ENCODE data around the gene LDHB.

The LDHB gene

GRCh38 chr12:21617030-21617429, 40.6 kb downstream of the LDHB start:
- TF ChIP-seq REST (IDR thresholded peaks at IDR 0.05; ENCODE audit: insufficient read depth in 1 of 2, low read depth in 2 of 2, low read length in 2 of 2) (no peak), TAF1 (IDR thresholded peaks at IDR 0.05; ENCODE audit: borderline replicate concordance, insufficient read depth, low read length) (no peak), SIN3A (IDR thresholded peaks at IDR 0.05; ENCODE audit: borderline replicate concordance, insufficient read depth, low read length) (no peak), FOXP2 (optimal IDR thresholded peaks at IDR 0.05; ENCODE audit: borderline replicate concordance, extremely low read depth, extremely low read length, insufficient read depth) (no peak), POLR2AphosphoS5 (IDR thresholded peaks at IDR 0.05; ENCODE audit: low read depth, low read length) (no peak)

- TF ChIP-seq POLR2AphosphoS5 (IDR thresholded peaks at IDR 0.05; ENCODE audit: low read depth, low read length) = no peak
These were observed 42.2 kb downstream of the LDHB start for GRCh38 chr12:21615431-21615830.

- TF ChIP-seq POLR2AphosphoS5 (IDR thresholded peaks at IDR 0.05; ENCODE audit: low read depth, low read length) (no peak), TAF1 (IDR thresholded peaks at IDR 0.05; ENCODE audit: borderline replicate concordance, insufficient read depth, low read length) (no peak), FOXP2 (optimal IDR thresholded peaks at IDR 0.05; ENCODE audit: borderline replicate concordance, extremely low read depth, extremely low read length, insufficient read depth) (no peak), REST (IDR thresholded peaks at IDR 0.05; ENCODE audit: insufficient read depth in 1 of 2, low read depth in 2 of 2, low read length in 2 of 2) (no peak)
These were observed 43.1 kb downstream of the LDHB start for GRCh38 chr12:21614506-21614905.

GRCh38 chr12:21613931-21614330, 43.7 kb downstream of the LDHB start:
- TF ChIP-seq POLR2AphosphoS5 (IDR thresholded peaks at IDR 0.05; ENCODE audit: low read depth, low read length) = no peak
- TF ChIP-seq TAF1 (IDR thresholded peaks at IDR 0.05; ENCODE audit: borderline replicate concordance, insufficient read depth, low read length) = no peak
- no peak for TF ChIP-seq REST (IDR thresholded peaks at IDR 0.05; ENCODE audit: insufficient read depth in 1 of 2, low read depth in 2 of 2, low read length in 2 of 2)
- no peak for TF ChIP-seq SIN3A (IDR thresholded peaks at IDR 0.05; ENCODE audit: borderline replicate concordance, insufficient read depth, low read length)
- no peak for TF ChIP-seq FOXP2 (optimal IDR thresholded peaks at IDR 0.05; ENCODE audit: borderline replicate concordance, extremely low read depth, extremely low read length, insufficient read depth)

- no peak for TF ChIP-seq POLR2AphosphoS5 (IDR thresholded peaks at IDR 0.05; ENCODE audit: low read depth, low read length)
- no peak for TF ChIP-seq TAF1 (IDR thresholded peaks at IDR 0.05; ENCODE audit: borderline replicate concordance, insufficient read depth, low read length)
- TF ChIP-seq FOXP2 (optimal IDR thresholded peaks at IDR 0.05; ENCODE audit: borderline replicate concordance, extremely low read depth, extremely low read length, insufficient read depth) = no peak
- TF ChIP-seq SIN3A (IDR thresholded peaks at IDR 0.05; ENCODE audit: borderline replicate concordance, insufficient read depth, low read length) = no peak
- no peak for TF ChIP-seq REST (IDR thresholded peaks at IDR 0.05; ENCODE audit: insufficient read depth in 1 of 2, low read depth in 2 of 2, low read length in 2 of 2)
These were observed 49.4 kb downstream of the LDHB start for GRCh38 chr12:21608196-21608595.

All from PFSK-1 (cell line).